ENCODE results near the gene B2M.
"Not testable (repeated sequence)": the region's sequence is repeated elsewhere in the genome, so short reads cannot be mapped to it uniquely, and the experiment has no call there.

Gene B2M

GRCh38 chr15:44697014-44697413 lies 14.3 kb upstream of the B2M start:
- DNase-seq: no peak

- no peak for DNase-seq
These were observed 12.7 kb upstream of the B2M start for GRCh38 chr15:44698641-44699040.

DNA sequence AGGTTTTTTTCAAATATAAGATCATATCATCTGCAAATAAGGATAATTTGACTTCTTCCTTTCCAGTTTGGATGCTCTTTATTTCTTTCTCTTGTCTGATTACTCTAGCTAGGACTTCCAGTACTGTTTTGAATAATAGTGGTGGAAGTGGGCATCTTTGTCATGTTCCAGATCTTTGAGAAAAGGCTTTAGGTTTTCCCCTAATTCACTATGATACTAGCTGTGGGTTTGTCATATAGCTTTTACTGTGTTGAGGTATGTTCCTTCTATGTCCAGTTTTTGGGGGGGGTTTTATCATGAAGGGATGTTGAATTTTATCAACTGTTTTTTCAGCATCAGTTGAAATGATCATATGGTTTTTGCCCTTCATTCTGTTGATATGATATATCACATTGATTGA lies 10.6 kb upstream of the B2M start:
- DNase-seq: not testable (repeated sequence)

GRCh38 chr15:44705986-44706385 lies 5.3 kb upstream of the B2M start:
- no peak for DNase-seq

DNA sequence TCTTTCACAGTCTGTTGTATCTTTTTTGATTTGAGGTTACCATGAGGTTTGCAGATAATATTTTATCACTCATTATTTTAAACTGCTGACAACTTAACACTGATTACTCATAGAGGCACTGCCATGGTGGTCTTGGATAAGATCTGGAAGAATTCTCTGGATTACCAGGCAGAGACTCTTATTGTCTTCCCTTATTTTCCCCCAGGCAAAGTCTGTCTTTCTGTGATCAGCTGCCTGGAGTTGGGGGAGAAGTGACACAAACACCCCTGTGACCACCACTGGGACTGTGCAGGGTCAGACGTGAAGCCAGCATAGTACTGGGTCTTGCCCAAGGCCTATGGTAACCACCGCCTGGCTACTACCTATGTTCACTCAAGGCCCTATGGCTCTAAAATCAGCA lies 4.9 kb upstream of the B2M start:
- no peak for DNase-seq

DNA sequence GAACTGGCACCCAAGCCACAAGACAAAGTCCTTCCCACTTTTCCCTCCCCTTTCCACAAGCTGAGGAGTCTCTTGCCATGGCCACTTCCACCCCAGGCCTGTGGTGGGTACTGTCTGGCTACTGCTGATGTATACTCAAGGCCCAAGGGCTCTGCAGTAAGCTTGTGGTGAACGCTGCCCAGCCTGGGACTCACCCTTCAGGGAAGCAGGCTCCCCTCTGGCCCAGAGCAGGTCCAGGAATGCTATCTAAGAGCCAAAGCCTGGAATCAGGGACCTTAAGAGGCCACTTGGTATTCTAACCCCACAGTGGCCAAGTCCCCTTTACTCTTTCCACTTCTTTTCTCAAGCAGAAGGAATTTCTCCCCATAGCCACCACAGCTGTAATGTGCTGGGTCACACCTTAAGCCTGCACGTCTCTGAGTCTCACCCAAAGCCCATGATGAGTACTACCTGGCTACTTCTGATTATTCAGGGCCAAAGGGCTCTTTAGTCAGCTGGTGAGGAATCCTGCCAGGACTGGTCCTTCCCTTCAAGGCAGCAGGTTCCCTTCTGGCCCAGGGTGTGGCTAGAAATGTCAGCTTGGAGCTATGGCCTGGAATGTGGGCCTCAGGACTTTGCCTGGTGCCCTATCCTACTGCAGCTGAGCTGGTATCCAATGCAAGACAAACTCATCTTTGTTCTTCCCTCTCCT lies 4.2 kb upstream of the B2M start:
- no peak for DNase-seq

GRCh38 chr15:44710236-44711095 lies 851 bp upstream of the B2M start:
- DNase-seq: peak in 12 of 58 donors; percentile 1 to 19 (median 10)

DNA sequence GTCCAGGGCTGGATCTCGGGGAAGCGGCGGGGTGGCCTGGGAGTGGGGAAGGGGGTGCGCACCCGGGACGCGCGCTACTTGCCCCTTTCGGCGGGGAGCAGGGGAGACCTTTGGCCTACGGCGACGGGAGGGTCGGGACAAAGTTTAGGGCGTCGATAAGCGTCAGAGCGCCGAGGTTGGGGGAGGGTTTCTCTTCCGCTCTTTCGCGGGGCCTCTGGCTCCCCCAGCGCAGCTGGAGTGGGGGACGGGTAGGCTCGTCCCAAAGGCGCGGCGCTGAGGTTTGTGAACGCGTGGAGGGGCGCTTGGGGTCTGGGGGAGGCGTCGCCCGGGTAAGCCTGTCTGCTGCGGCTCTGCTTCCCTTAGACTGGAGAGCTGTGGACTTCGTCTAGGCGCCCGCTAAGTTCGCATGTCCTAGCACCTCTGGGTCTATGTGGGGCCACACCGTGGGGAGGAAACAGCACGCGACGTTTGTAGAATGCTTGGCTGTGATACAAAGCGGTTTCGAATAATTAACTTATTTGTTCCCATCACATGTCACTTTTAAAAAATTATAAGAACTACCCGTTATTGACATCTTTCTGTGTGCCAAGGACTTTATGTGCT lies 527 bp downstream of the B2M start:
- peak in 22 of 58 donors; percentile 15 to 68 (median 48) for DNase-seq

DNA sequence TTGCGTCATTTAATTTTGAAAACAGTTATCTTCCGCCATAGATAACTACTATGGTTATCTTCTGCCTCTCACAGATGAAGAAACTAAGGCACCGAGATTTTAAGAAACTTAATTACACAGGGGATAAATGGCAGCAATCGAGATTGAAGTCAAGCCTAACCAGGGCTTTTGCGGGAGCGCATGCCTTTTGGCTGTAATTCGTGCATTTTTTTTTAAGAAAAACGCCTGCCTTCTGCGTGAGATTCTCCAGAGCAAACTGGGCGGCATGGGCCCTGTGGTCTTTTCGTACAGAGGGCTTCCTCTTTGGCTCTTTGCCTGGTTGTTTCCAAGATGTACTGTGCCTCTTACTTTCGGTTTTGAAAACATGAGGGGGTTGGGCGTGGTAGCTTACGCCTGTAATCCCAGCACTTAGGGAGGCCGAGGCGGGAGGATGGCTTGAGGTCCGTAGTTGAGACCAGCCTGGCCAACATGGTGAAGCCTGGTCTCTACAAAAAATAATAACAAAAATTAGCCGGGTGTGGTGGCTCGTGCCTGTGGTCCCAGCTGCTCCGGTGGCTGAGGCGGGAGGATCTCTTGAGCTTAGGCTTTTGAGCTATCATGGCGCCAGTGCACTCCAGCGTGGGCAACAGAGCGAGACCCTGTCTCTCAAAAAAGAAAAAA lies 1.2 kb downstream of the B2M start:
- peak in 34 of 58 donors; percentile 7 to 50 (median 24) for DNase-seq

- no peak for DNase-seq
These were observed 2.0 kb downstream of the B2M start for GRCh38 chr15:44713006-44713966.

DNA sequence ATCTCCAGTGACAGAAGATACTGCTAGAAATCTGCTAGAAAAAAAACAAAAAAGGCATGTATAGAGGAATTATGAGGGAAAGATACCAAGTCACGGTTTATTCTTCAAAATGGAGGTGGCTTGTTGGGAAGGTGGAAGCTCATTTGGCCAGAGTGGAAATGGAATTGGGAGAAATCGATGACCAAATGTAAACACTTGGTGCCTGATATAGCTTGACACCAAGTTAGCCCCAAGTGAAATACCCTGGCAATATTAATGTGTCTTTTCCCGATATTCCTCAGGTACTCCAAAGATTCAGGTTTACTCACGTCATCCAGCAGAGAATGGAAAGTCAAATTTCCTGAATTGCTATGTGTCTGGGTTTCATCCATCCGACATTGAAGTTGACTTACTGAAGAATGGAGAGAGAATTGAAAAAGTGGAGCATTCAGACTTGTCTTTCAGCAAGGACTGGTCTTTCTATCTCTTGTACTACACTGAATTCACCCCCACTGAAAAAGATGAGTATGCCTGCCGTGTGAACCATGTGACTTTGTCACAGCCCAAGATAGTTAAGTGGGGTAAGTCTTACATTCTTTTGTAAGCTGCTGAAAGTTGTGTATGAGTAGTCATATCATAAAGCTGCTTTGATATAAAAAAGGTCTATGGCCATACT lies 4.0 kb downstream of the B2M start:
- no peak for DNase-seq

- DNase-seq: no peak
These were observed 4.5 kb downstream of the B2M start for GRCh38 chr15:44715797-44716334.

GRCh38 chr15:44716983-44717602 lies 5.8 kb downstream of the B2M start:
- DNase-seq: no peak

DNA sequence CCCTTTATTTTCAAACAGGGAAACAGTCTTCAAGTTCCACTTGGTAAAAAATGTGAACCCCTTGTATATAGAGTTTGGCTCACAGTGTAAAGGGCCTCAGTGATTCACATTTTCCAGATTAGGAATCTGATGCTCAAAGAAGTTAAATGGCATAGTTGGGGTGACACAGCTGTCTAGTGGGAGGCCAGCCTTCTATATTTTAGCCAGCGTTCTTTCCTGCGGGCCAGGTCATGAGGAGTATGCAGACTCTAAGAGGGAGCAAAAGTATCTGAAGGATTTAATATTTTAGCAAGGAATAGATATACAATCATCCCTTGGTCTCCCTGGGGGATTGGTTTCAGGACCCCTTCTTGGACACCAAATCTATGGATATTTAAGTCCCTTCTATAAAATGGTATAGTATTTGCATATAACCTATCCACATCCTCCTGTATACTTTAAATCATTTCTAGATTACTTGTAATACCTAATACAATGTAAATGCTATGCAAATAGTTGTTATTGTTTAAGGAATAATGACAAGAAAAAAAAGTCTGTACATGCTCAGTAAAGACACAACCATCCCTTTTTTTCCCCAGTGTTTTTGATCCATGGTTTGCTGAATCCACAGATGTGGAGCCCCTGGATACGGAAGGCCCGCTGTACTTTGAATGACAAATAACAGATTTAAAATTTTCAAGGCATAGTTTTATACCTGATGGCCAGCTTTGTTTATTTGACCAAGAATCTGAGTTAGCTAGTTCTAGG lies 7.0 kb downstream of the B2M start:
- DNase-seq: no peak

- no peak for DNase-seq
These were observed 7.6 kb downstream of the B2M start for GRCh38 chr15:44718927-44719292.

DNA sequence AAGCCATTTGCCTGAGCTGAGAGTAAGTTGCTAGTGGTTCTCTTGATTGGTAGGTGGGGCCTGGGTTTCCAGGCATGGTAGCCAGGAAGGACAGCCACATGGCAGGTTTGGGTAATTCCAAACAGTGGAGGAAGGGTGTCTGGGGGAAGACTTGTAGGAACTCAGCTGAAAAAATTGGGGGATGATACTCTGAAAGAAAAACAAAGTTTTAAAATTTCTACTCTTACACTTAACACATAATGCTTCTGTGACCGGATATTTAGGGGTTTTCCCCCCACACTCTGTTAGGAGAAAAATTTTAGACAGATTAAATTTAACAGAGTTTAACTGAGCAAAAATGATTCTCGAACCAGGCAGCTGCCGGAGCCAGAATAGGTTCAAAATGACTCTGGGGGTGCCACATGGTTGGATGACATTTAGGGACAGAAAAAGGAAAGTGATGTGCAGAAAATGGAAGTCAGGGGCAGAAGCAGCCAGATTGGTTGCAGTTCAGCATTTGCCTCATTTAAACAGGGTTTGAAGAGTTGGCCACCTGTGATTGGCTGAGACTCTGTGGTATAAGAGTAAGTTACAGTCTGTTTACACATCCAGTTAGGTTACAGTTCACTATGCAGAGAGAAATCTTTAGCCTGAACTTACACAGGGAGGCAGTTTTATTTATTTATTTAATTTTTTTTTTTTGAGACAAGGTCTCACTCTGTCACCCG lies 8.1 kb downstream of the B2M start:
- DNase-seq: no peak

DNA sequence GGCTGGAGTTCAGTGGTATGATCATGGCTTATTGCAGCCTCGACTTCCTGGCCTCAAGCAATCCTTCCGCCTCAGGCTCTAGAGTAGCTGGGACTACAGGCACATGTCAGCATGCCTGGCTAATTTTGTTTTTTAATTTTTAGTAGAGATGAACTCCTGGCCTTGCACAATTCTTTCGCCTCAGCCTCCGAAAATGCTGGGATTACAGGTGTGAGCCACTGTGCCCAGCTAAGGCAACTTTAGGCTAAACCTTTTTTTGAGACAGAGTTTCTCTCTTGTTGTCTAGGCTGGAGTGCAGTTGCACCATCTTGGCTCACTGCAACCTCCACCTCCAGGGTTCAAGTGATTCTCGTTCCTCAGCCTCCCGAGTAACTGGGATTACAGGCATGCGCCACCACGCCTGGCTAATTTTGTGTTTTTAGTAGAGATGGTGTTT lies 8.7 kb downstream of the B2M start:
- not testable (repeated sequence) for DNase-seq

Measured in anterior cingulate cortex (tissue), 58 donors.